RPMI7951 (cell line): Measurements from ENCODE around the gene CDK18. TPM values are rescaled to one million over a fixed set of nuclear protein-coding genes. Genes with fewer than 3 reads are reported as not detected.
"Not testable (repeated sequence)": the region's sequence is repeated elsewhere in the genome, so short reads cannot be mapped to it uniquely, and the experiment has no call there.

Experiments used
- DNase-seq: peaks from one replicate; pipeline ENCODE4 v3.0.0-alpha.2; 2012; ENCODE audit warnings: low read depth
- total RNA-seq: library from RNA; depleted of rRNA; stranded (reverse); fragments of >200 nt; shearing (Covaris generic); gene quantifications from 2 replicates; pipeline ENCODE4 v1.2.3, GENCODE V29; 2014; rRNA removed

CDK18 gene
- total RNA-seq: under 0.01 and 0.36 TPM in 2 replicates

- DNase-seq: peak; percentile 50
Observed at GRCh38 chr1:205504311-205505075, at the start of gene CDK18. Gene CDK18, plus strand, starts transcription at chr1:205504669. Its CDS starts 18,499 bp downstream, at chr1:205523168.

DNA sequence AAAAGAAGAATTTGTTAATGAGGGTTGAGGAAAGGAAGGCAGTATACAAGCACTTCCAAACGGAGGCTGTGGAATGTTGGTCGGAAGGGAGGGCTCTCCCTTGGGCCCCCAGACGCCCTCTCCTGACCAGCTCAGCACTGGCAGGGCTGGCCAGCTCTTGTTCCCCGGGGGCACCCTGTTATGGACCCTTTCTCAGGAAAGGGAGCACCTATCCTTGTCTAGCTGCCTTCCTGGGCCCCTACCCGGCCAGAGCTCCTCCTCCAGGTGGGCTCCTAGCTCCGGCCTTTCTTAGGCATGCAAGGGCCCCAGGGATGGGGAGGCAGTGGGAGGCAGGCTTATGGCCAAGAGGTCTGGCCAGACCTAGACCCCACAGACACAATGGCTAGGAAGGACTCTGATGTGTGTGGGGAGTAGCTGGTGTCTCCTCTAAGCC, 49.5 kb upstream of the CDK18 start:
- DNase-seq: no peak

DNA sequence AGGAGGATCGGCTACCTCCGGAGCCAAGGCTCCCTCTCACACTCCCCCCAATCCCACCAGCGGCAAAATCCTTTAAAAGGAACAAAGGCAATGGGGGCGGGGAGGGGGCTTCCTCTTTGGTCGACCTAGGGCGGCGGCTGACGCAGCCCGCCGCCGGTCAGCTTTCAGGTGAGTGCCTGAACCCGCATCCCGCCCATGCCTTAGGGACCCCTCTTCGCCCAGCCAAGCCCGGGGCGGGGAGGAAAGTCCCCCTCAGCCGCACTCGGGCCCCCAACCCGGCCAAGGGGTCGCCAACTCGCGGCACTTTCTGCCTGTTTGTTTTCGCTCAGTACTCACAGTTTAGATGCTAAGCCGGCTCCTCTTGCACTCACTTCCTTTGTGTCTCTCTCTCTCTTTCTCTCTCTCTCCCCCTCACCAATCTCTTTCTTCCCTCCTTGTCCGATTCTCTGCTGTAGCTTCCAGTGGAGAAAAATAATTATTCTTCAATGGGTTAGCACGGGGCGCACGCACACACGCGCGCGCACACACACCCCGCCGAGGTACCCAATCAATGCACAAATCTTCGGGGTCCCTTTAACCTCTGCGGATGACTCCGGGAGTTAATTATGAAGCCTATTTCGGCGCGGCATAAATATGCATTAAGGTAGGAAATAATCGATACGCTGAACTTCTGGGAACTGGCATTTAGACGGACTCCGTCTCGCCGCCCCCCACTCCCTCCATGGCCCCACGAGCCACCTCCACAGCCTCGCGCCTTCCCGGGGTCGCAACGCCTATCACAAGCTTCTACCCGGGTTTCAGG, 48.7 kb upstream of the CDK18 start, which contains the start of gene BLACAT1:
Gene BLACAT1, minus strand, starts transcription at position 465 of the 802 bp plus-strand sequence.
- no peak for DNase-seq

DNA sequence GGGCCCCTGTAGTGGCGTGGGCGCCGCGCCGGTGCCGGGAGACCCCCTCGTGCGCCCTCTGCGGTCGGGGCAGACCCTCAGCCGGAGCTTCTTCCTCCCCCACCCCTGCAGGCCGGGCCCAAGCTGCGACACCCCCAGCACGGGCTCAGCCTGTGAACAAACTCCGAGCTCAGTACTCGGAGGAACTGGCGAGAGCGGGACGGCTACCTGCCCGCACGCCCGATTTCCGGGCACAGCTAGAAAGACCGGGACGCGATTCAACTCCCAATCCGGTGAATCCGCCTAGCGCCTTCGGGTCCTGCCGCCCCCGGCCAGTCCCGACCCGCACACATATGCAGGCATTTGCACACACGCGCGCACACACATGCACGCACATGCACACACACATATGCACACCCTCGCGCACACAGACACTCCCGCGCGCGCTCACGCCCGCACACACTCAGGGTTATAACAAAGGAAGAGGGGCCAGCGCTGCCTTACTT, 48.0 kb upstream of the CDK18 start:
- DNase-seq: no peak

- no peak for DNase-seq
Observed at GRCh38 chr1:205456868-205457745, 47.4 kb upstream of the CDK18 start.

DNA sequence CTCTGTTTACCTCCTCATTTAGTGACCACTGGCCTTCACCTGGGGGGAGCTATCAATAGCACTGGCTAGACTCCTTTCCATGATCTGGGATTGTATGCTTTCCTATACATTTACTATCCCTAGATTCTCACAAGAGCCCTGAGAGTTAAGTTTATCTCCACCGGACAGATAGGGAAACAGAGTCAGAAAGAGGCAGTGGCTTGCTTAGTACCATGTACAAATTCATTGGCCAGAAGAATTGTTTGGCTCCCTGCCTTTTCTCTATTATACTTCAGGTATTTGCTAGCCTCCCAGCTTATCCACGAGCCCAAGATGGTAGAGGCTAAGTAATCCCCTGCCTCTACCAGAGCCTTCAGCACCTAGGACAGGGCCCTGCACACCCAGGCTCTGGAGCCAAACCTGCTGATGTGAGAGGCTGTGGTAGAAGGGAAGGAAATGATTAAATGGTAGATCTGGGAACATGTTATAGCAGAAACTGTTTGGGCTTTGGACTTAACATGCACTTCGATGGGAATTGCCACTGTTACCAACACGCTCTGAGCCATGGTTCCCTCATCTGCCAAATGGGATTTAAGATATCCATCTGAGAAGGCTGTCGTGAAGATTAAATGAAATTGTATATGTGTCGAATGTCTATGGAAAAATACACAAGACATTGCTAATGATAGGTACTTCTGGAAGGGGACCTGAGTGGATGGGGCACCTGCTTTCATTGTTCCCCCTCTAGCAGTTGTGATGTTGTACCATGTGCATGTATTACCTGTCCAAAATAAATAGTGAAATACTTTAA, 45.5 kb upstream of the CDK18 start:
- DNase-seq: peak; percentile 44

GRCh38 chr1:205465392-205465791, 39.1 kb upstream of the CDK18 start:
- DNase-seq: no peak

DNA sequence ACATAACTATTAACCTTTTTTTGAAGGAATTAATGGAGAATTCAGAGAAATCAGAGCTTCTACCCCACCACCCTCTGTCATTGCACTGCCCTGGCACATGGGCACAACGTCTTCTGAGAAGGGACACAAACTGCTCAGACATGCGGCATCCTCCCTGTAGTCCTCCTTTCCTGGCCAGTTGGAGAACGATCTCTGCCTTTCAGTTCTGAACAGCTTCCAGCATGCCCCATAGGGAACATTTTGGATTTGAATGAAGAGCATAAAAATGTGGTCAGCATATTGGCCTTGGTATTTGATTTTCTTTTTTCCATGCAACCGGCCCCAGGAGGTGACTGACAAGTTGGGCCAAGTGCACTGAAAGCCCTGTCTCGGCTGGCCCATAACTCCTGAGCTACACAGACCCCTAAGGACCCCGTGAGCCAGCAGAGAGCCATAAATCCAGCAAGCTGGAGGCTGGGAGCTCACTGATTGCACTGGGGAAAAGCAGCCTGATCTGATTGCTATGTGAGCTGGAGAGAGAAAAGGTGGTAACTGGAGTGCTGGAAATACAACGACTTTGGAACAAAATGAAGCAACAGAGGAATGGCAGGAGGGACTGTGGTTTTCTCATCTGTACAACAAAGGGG, 37.8 kb upstream of the CDK18 start:
- DNase-seq: no peak

- no peak for DNase-seq
Observed at GRCh38 chr1:205470131-205470530, 34.3 kb upstream of the CDK18 start.

- DNase-seq: no peak
Observed at GRCh38 chr1:205472737-205473441, 31.6 kb upstream of the CDK18 start.

DNA sequence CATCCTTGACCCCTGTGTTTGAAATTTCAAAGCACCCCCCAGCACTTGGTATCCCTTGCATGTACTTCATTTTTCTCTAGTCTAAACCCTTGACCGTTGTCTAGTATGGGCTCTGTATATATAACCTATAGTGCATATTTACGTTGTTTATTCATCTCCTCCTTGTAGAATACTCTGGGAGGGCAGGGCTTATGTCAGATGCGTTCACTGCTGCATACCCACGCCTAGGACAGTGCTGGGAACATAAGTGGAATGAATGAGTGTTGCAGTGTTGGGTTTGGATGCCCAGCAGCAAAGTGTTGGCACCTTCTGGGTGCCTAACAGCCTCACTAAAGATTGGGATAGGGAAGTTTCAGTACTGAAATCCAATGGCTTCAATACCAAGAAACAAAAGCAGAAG, 31.0 kb upstream of the CDK18 start:
- DNase-seq: no peak

DNA sequence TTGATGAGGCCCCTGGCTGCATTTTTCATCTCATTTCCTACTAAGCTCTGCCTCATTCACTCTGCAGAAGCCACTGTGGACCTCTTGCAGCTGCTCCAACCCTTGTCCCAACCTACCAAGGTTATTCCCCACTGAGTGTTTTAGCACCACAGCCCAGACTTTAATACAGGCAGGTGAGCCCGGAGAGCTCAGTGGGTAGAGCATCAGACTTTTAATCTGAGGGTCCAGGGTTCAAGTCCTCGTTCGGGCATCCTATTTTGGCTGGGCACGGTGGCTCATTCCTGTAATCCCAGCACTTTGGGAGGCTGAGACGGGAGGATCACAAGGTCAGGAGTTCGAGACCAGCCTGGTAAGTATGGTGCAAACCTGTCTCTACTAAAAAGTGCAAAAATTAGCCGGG, 30.5 kb upstream of the CDK18 start:
- no peak for DNase-seq

DNA sequence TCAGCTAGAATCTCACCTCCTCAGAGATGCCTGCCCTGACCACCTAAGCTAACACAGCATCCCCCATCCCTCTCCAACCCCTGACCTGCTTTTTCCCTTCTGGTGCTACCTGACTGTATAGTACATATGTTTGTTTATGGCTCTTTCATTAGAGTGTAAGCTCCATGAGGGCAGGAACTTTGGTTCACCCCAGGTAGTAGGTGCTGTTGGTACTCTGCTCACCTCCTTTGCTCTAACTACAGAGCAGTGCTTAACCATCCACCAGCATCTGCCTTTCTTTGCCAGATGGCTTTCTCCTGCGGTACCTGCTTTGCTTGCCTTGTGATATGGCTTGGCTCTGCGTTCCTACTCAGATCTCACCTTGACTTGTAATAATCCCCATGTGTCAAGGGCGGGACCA, 29.9 kb upstream of the CDK18 start:
- no peak for DNase-seq

DNA sequence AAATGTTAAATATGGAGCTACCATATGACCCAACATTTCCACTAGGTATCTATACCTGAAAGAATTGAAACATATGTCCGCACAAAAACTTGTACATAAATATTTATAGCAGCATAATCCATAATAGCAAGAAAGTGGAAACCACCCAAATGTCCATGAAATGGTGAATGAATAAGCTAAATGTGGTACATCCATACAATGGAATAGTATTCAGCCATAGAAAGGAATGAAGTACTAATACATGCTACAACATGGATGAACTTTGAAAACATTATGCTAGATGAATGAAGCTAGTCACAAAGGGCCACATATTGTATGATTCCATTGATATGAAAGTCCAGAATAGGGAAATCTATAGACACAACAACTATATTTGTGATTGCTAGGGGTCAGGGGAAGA, 28.6 kb upstream of the CDK18 start:
- DNase-seq: no peak

- no peak for DNase-seq
Observed at GRCh38 chr1:205476648-205477047, 27.8 kb upstream of the CDK18 start.

DNA sequence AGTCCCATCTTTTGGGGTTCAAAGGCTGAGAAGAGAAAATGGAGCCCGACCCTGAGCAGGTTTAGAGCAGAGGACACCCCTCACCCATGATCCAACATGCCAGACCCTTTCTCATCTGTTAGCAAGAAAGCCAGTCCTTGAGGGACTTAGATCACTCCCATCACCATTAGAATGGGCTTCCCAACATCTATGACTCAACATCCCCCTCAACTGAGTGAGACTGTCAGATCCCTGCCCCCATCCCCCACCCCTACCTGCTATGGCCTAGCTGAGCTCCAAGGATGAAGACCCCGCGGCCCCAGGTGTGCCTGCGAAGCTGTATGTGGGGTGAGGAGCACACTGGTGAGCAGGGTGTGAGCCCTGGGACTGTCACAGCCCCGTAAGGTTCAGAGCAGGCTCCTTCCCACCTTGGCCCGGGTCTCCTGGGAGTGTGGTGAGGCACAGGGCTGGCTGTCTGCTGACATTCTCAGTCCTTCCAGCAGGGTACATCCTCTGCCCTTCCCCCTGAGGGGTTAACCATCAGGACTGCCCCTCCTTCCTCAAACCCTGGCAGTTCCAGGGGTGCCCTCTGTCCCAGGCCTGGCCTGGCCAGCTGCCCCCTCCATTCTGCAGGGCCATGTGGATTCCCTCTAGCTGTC, 27.2 kb upstream of the CDK18 start:
- no peak for DNase-seq

DNA sequence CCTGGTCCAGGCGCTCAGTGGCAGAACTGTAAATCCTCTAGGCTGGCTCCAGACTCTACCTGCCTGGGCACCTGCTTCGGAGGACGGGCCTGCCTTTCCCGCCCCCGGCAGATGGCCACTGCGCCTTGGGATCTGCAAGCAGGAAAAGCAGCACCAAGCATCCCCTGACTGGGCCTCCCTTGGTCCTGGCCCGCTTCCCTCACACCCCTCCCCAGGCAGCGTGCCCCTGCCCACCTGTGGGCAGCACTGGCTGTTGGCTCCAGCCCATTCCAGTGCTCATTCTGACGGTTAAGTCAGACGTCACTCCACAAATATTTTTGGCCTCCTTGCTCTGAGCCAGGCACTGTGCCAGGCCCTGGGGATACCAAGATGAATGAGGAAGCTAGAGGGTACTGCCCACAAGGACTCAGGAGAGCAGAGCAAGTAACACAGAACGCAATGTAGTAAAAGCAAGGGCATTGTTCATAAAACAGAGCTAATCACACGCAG, 26.7 kb upstream of the CDK18 start:
- peak; percentile 81 for DNase-seq

DNA sequence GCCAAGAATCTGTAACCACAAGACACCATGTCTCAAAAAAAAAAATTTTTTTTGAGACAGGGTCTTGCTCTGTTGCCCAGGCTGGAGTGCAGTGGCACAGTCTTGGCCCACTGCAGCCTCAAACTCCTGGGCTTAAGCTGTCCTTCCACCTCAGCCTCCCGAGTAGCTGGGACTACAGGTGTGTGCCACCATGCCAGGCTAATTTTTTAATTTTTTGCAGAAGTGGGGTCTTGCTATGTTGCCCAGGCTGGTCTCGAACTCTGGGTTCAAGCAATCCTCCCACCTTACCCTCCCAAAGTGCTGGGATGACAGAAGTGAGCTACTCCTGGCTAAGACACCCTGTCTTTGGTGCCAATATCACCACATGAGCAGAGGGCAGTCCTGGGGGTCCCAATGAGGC, 25.5 kb upstream of the CDK18 start:
- DNase-seq: not testable (repeated sequence)

DNA sequence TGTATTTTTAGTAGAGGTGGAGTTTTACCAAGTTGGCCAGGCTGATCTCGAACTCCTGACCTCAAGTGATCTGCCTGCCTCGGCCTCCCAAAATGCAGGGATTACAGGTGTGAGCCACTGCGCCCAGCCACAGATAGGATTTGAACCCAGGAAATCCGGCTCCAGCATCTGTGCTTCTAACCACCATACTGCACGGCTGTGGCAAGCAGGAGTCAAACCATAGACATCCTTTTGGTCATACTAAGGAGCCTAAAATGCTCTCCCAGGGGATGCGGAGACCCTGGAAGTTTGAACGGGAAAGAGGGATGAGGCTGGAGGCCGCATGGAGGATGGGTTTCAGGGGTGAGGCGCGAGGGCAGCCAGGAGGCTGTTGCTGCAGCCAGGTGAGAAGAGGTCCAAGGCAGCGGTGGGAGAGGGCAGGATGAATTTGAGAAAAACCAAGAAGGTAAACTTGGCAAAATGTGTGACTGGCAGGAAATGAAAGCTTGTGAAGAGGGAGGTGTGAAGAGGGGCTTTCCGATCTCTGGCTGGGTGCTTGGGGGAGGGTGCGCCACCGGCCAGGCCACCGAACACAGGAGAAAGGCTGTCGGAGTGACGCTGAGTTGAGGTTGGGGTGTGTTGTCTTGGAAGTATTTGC, 24.0 kb upstream of the CDK18 start:
- DNase-seq: no peak
